Esophagus (tissue), 2 donors: ENCODE results near the gene RAB15. TPM values are rescaled to one million over a fixed set of nuclear protein-coding genes. Genes with fewer than 3 reads are reported as not detected.

Source experiments
- H3K27ac ChIP-seq, 2 donors: one replicate each; pipeline ENCODE4 v1.5.1; 2013; ENCODE audit warnings: low read depth in 2 of 2, mild to moderate bottlenecking in 2 of 2, inconsistent platforms in 1 of 2, low read length in 1 of 2, moderate library complexity in 1 of 2
- H3K27me3 ChIP-seq, 2 donors: one replicate each; pipeline ENCODE4 v1.6.1; 2013; ENCODE audit warnings: low read length in 2 of 2, control low read depth in 1 of 2, mild to moderate bottlenecking in 1 of 2; ENCODE audit not compliant: insufficient read depth in 2 of 2, control insufficient read depth in 1 of 2
- H3K36me3 ChIP-seq, 2 donors: one replicate each; pipeline ENCODE4 v1.6.1; 2013; ENCODE audit warnings: low read length in 1 of 2; ENCODE audit not compliant: control insufficient read depth in 2 of 2, insufficient read depth in 2 of 2
- H3K4me1 ChIP-seq, 2 donors: one replicate each; pipeline ENCODE4 v1.6.1; 2013; ENCODE audit warnings: low read length in 1 of 2; ENCODE audit not compliant: control insufficient read depth in 2 of 2, insufficient read depth in 2 of 2
- H3K4me3 ChIP-seq, 2 donors: one replicate each; pipeline ENCODE4 v1.5.1; 2013; ENCODE audit warnings: low read length in 2 of 2, mild to moderate bottlenecking in 2 of 2, low read depth in 1 of 2, moderate library complexity in 1 of 2
- H3K9me3 ChIP-seq, 2 donors: one replicate each; pipeline ENCODE4 v1.6.1; 2013; ENCODE audit warnings: mild to moderate bottlenecking in 2 of 2, low read depth in 1 of 2, low read length in 1 of 2, moderate library complexity in 1 of 2; ENCODE audit not compliant: control insufficient read depth in 2 of 2, insufficient read depth in 1 of 2
- WGBS, 2 donors: extraction: QIAGEN DNeasy Blood & Tissue Kit; methylation state at CpG; one replicate each; pipeline ENCODE4 v1.1.7; 2013; 5-methylcytosine and 5-hydroxymethylcytosine counted together
- polyA plus RNA-seq, 2 donors: library from polyadenylated mRNA; stranded (reverse); fragments of 200-250 nt; gene quantifications; one replicate each; pipeline ENCODE4 v1.2.3, GENCODE V29; 2013
- donor health status: healthy with polysubstance abuse.
- donor health status: Bipolar disorder and iron deficiency.

The RAB15 gene
- polyA plus RNA-seq, 2 donors: 3.2 to 3.3 TPM

DNA sequence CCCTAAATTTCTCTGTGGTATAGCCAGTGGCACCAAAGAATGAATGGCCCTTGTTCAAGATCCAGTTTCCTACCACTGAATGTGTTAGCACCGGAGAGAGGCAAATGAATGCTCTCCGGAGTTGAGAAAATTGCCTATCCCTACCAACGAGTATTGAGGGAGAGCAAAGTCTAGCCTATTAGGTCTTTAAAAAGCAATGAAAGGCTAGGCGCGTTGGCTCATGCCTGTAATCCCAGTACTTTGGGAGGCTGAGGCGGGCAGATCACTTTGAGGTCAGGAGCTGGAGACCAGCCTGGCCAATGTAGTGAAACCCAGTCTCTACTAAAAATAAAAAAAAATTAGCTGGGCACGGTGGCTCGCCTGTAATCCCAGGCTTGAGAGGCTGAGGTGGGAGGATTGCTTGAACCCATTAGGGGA lies 898 bp upstream of the RAB15 start:
- WGBS, 2 donors: 61 to 63% methylated on average over 8 of the region's 8 CpGs
- Histone ChIP-seq H3K4me3 (no peak overlapping the region), H3K36me3 (no peaks in the 10 kb centered on the region), H3K9me3 (no peaks in the 10 kb centered on the region), H3K27me3 (no peaks in the 10 kb centered on the region), H3K4me1 (peaks cover 4 to 5% of the 10 kb centered on the region in 2 donors), H3K27ac (no peak overlapping the region)

DNA sequence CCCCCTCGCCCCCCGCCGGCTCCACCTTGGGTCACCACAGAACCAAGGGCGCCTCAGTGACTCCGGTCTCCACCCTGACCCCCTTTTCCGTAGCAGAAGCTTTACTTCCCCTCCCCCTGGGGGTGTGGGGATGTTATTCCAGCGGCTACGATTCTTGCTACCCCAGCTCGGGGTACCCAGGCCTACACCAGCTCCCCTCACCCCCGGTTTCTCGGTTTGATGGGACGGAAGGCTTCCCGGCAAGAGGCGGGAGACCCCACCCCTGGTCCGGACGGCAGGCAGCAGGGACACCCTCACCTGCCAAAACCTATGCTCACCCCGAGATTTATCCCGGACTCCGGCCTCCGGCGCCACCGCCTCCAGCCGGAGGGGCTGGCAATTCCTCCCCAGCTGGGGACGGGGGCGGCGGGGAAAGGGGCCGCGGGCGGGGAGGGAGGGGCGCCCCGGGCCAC lies 619 bp downstream of the RAB15 start:
- H3K4me3 ChIP-seq: peak overlapping the region; percentile 49 to 90
- no peaks in the 10 kb centered on the region for H3K27me3 ChIP-seq
- H3K27ac ChIP-seq: no peak overlapping the region
- no peaks in the 10 kb centered on the region for H3K9me3 ChIP-seq
- peaks cover 4 to 5% of the 10 kb centered on the region in 2 donors for H3K4me1 ChIP-seq
- H3K36me3 ChIP-seq: no peaks in the 10 kb centered on the region
- WGBS, 2 donors: 4 to 5% methylated on average over 28 to 31 of the region's 31 CpGs

DNA sequence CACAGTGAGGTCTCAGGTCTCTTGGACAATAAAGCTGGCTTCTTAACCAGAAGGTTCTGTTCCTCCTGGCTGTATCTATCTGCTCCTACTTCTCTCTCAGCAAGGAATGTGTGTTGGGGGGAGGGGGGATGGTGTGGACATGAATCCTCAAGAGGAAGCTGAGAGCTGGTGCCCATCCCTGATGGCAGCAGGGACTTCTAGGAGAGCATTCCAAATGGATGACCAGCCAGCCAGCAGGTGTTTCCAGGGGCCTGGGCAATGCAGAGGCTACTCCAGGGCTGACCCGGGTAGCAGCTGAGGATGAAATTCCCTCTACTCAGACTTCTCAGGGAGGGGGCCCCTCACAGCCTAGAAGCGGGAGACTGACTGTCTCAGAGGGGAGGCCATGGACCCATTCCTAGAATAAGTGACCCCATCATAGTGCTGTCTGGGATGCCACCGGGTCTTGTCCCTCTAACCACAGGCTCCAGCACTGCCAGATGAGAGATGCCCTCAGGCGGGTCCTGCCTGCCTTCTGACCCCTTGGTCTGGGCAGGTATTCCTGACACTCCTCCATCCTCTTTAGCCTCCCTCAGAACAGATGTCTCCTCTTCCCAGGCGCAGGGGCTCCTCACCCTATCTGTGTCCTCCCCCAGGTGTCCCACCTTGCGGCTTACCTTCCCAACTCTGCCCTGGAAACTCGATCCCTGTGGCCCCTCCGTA lies 1.2 kb downstream of the RAB15 start:
- WGBS, 2 donors: 61 to 63% methylated on average over 8 of the region's 8 CpGs
- peak overlapping the region; percentile 49 to 90 for H3K4me3 ChIP-seq

DNA sequence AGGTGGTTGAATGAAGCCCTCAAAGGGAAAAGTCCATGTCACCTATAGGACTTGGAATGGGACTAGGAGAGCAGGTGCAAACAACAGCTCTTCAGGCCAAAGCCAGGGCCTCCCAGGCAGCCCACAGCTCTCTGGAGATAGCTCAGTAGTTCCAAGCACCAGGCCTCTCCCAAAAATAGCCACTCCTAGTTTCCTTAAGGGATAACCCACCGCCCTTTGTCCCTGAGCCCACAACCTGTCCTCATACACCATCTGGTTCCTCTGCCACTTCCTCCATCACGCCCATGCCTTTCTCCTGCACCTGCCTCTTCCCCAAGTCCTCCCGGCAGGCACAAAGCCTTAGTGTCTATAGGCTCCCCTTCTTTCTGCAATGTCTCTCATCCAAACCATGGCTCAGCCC lies 2.1 kb downstream of the RAB15 start:
- no peaks in the 10 kb centered on the region for H3K36me3 ChIP-seq
- no peak overlapping the region for H3K27ac ChIP-seq
- H3K9me3 ChIP-seq: no peaks in the 10 kb centered on the region
- no peaks in the 10 kb centered on the region for H3K27me3 ChIP-seq
- peaks cover 4 to 5% of the 10 kb centered on the region in 2 donors for H3K4me1 ChIP-seq
- WGBS, 2 donors: 80 to 84% methylated on average over 3 of the region's 3 CpGs
- H3K4me3 ChIP-seq: no peak overlapping the region

More for the DNA sequence above, 1.2 kb downstream of the RAB15 start:
- Histone ChIP-seq H3K36me3 (no peaks in the 10 kb centered on the region), H3K4me1 (peaks cover 4 to 5% of the 10 kb centered on the region in 2 donors), H3K27me3 (no peaks in the 10 kb centered on the region), H3K9me3 (no peaks in the 10 kb centered on the region), H3K27ac (no peak overlapping the region)

- no peak overlapping the region for H3K4me3 ChIP-seq
- no peaks in the 10 kb centered on the region for H3K9me3 ChIP-seq
- H3K36me3 ChIP-seq: no peaks in the 10 kb centered on the region
- no peak overlapping the region for H3K27ac ChIP-seq
- H3K4me1 ChIP-seq: peaks cover 4 to 5% of the 10 kb centered on the region in 2 donors
- H3K27me3 ChIP-seq: no peaks in the 10 kb centered on the region
- WGBS, 2 donors: 84% methylated on average over 6 of the region's 6 CpGs
These were observed 3.5 kb downstream of the RAB15 start for GRCh38 chr14:64968651-64969050.

DNA sequence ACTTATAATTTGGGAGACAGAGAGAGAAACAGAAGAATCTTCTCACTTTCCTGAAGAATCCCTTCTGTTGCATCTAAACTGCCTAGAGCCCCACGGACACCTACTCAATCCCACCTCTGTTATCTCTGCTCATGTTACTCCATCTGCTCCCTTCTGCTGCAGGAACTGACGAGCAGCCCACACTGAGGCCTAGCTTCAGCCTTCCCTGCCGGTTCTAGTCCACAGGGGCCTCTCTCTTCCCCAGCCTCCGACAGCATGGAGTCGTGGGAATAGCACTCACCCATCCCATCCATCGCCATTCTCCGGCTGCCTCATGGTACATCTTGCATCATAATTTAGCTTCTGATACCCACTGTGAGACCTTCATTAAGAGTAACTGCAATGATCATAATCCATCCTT lies 4.0 kb downstream of the RAB15 start:
- Histone ChIP-seq H3K36me3 (no peaks in the 10 kb centered on the region), H3K4me3 (no peak overlapping the region), H3K9me3 (no peaks in the 10 kb centered on the region), H3K4me1 (peaks cover 4 to 5% of the 10 kb centered on the region in 2 donors), H3K27me3 (no peaks in the 10 kb centered on the region), H3K27ac (no peak overlapping the region)
- WGBS, 2 donors: 91 to 93% methylated on average over 7 of the region's 7 CpGs

DNA sequence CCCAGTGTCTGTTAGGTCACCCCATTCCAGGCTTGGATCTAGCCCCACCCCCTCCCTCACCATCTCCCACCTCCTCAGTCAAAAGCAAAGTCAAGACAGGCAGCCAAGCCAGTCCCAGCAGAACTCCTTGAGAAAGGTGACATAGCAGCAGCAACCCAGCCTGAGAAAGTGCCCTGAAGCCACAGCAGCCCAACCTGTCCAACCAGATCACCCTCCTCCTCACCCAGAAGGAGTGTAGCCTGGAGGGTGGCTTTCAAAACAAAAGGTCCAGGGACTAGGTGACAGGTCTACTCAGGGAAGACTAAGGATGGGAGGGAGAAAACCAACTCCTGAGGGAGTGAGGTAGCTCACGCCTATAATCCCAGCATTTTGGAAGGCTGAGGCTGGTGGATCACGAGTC lies 5.2 kb downstream of the RAB15 start:
- Histone ChIP-seq H3K36me3 (no peaks in the 10 kb centered on the region), H3K9me3 (no peaks in the 10 kb centered on the region), H3K27me3 (no peaks in the 10 kb centered on the region), H3K4me3 (no peak overlapping the region), H3K27ac (peak overlapping the region in 1 of 2 donors; percentile 24), H3K4me1 (peaks cover 4 to 5% of the 10 kb centered on the region in 2 donors)
- 60 to 85% methylated on average over 2 of the region's 2 CpGs for WGBS, 2 donors

DNA sequence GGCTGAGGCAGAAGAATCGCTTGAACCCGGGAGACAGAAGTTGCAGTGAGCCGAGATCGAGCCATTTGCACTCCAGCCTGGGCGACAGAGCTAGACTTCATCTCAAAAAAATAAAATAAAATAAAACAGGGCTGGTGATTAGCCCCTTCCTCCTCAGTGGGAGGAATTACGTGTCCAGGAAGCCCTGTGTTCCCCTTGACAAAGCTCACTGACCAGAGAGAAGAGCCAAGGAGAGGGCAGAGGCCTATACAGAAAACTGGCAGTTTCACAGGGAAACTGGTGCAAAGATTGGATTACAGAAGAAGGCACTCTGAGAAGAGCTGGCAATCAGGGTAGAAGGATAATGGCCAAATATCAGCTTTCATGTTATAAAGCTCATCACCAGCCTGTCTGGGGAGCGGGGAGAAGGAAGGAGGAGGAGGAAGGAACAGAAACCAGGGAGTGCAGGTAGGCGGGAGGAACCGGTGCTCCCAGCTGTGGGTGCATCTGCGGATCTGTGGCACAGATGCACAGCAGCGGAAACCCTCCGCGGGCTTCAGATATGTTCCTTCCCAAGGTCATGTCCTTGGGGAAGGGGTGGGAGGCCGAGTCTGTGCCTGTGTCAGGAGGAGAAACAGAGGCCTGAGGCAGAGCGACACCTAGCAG lies 6.7 kb downstream of the RAB15 start:
- no peak overlapping the region for H3K27ac ChIP-seq
- peaks cover 3 to 9% of the 10 kb centered on the region in 2 donors for H3K4me1 ChIP-seq
- 88% methylated on average over 14 to 15 of the region's 15 CpGs for WGBS, 2 donors

GRCh38 chr14:64963611-64964010 lies 8.5 kb downstream of the RAB15 start:
- no peak overlapping the region for H3K4me3 ChIP-seq
- H3K4me1 ChIP-seq: peaks cover 5 to 20% of the 10 kb centered on the region in 2 donors
- H3K27me3 ChIP-seq: no peaks in the 10 kb centered on the region
- no peaks in the 10 kb centered on the region for H3K9me3 ChIP-seq
- 64 to 69% methylated on average over 1 of the region's 1 CpG for WGBS, 2 donors
- H3K36me3 ChIP-seq: no peaks in the 10 kb centered on the region
- H3K27ac ChIP-seq: no peak overlapping the region

More for the DNA sequence above, 6.7 kb downstream of the RAB15 start:
- no peaks in the 10 kb centered on the region for H3K9me3 ChIP-seq
- H3K27me3 ChIP-seq: no peaks in the 10 kb centered on the region
- no peaks in the 10 kb centered on the region for H3K36me3 ChIP-seq
- H3K4me3 ChIP-seq: no peak overlapping the region
